ENCODE results near the gene ORAI3.

DNA sequence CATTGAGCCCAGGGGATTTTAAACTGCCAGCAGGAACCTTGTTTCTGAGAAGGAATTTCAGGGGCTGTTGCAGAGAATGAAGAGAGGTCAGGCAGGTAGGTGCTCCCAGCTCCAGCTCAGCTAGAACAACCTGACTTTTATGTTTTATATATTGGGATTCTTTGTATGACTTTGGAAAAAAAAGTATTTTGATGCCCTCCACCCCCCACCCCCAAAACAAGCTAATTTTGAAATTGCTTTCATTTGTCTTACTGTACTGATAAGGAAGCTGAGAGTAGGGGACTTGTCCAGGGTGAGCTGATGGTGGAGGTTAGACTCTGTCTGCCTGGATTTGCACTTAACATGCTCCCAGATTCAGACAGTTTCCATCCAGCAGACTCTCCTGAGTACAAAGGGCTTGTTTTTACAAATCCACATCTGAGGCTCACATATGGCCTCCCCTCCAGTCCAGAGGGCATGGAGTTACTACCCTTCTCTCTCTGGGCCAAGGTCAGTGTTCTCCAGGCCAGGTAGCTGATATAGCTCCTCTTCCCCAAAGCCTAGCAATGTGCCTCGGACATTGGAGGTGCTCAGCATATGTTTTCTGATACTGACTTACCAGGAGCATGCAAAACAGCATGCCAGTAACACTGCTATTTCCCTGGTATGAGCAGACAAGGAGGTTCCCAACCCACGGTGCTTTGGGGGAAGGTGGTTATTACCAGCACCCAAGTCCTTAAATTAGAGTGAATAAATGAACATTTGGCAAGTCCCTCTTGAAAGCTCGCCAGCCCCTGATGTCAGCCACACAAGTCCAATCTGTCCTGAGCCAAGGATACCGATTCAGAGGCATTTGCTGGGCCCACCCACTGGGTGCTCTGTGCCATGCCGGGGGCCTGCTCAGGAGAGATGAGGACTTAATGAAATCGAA lies 50.2 kb downstream of the ORAI3 start:
- TF ChIP-seq, protein P1, sequence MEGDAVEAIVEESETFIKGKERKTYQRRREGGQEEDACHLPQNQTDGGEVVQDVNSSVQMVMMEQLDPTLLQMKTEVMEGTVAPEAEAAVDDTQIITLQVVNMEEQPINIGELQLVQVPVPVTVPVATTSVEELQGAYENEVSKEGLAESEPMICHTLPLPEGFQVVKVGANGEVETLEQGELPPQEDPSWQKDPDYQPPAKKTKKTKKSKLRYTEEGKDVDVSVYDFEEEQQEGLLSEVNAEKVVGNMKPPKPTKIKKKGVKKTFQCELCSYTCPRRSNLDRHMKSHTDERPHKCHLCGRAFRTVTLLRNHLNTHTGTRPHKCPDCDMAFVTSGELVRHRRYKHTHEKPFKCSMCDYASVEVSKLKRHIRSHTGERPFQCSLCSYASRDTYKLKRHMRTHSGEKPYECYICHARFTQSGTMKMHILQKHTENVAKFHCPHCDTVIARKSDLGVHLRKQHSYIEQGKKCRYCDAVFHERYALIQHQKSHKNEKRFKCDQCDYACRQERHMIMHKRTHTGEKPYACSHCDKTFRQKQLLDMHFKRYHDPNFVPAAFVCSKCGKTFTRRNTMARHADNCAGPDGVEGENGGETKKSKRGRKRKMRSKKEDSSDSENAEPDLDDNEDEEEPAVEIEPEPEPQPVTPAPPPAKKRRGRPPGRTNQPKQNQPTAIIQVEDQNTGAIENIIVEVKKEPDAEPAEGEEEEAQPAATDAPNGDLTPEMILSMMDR (IDR thresholded peaks at IDR 0.05) = no peak
- TF ChIP-seq POLR2A (IDR thresholded peaks at IDR 0.05) = no peak
